ENCODE data around the gene IFT88. TPM values are rescaled to one million over a fixed set of nuclear protein-coding genes. Genes with fewer than 3 reads are reported as not detected.

The IFT88 gene
- total RNA-seq, 1 donor, result 21.1 TPM

- peak overlapping the region; percentile 51 for H3K4me3 ChIP-seq (ENCODE audit: low read depth, low read length)
- no peak for TF ChIP-seq CTCF (IDR thresholded peaks at IDR 0.05; ENCODE audit: insufficient read depth, low read length)
- peak; percentile 98 for DNase-seq (ENCODE audit: low read depth)
Measured at GRCh38 chr13:20714563-20715329, 147.8 kb downstream of the IFT88 start.

- H3K4me3 ChIP-seq (ENCODE audit: low read depth, low read length), result no peak overlapping the region
- TF ChIP-seq CTCF (IDR thresholded peaks at IDR 0.05; ENCODE audit: insufficient read depth, low read length), result no peak
- peak; percentile 53 for DNase-seq (ENCODE audit: low read depth)
Measured at GRCh38 chr13:20715330-20715712, 148.4 kb downstream of the IFT88 start.

GRCh38 chr13:20716951-20717350, 150.0 kb downstream of the IFT88 start:
- DNase-seq (ENCODE audit: low read depth), result no peak
- TF ChIP-seq CTCF (IDR thresholded peaks at IDR 0.05; ENCODE audit: insufficient read depth, low read length), result no peak
- H3K4me3 ChIP-seq (ENCODE audit: low read depth, low read length), result no peak overlapping the region

DNA sequence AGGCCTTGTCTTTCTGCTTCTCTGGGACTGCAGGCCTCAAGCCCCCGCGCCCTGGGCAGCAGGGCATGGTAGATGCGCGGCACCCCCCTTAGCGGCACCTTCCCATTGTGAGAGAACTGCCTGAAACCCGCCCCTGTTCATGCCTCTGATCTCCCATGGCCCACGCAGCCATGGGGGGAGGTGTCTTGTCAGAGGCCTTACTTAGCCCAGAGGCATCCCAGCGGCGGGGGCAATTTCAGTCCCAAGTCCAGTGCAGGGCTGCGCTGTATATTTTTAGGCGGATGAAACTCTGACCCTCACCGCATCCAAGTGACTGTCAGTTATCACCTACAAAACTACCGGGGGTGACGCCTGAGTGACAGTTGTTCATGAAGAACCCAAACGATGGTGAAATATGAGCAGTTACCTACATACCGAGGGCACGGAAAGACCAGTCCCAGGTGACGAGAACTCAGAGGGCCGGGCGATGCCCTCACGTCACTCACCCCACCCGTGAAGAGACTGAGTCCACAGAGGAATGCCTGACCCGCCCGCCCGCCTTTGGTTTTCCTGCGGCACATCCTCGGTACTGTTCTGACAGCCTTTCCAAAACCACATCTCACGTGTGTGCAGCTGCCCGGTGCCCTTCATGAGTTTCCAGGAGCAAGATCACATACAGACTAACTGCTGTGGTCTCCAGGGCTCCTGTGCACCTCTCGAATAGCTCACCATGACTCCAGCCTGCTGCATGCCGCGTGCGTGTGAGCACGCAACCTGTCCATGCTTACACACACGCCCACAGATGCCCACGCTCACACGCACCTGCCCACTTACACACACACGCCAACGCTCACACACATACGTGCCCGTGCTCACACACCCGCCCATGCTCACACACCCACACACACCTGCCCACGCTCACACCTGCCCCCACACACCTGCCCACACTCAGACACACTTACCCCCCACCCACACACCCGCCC, 150.9 kb downstream of the IFT88 start:
- DNase-seq (ENCODE audit: low read depth), result no peak
- no peak for TF ChIP-seq CTCF (IDR thresholded peaks at IDR 0.05; ENCODE audit: insufficient read depth, low read length)
- H3K4me3 ChIP-seq (ENCODE audit: low read depth, low read length), result no peak overlapping the region

- H3K4me3 ChIP-seq (ENCODE audit: low read depth, low read length), result no peak overlapping the region
- DNase-seq (ENCODE audit: low read depth), result no peak
- TF ChIP-seq CTCF (IDR thresholded peaks at IDR 0.05; ENCODE audit: insufficient read depth, low read length), result no peak
Measured at GRCh38 chr13:20718958-20719566, 152.1 kb downstream of the IFT88 start.

DNA sequence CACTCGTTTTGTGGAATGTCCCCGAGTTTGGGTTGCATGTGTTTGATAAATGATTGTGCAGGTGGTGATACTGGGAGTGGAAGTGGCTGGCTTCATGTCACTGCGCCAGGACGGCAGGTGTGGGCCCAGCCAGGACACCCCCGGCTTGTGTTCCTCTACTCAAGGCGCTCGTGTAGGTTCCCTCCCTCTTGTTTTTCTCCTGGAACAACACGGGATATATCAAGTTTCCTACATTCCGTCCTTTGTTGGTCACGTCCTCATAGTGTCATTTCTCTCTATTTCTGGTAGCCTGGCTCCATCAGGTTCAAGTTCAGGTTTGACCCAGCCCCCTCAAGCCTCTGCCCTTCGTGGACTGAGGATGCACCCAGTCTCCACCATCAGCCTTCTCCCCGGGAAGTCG, 152.8 kb downstream of the IFT88 start:
- no peak for DNase-seq (ENCODE audit: low read depth)
- H3K4me3 ChIP-seq (ENCODE audit: low read depth, low read length), result no peak overlapping the region
- no peak for TF ChIP-seq CTCF (IDR thresholded peaks at IDR 0.05; ENCODE audit: insufficient read depth, low read length)
